Measurements from ENCODE around the gene CTNNA3. TPM values are rescaled to one million over a fixed set of nuclear protein-coding genes. Genes with fewer than 3 reads are reported as not detected.

CTNNA3 gene
- total RNA-seq, 1 experiment from 2014 or later: not detected

GRCh38 chr10:66760941-66761340 is 935.1 kb downstream of the CTNNA3 start:
- DNase-seq (ENCODE audit: low spot score): no peak

- no peak for DNase-seq (ENCODE audit: low spot score)
Observed at GRCh38 chr10:66755474-66755873, 940.5 kb downstream of the CTNNA3 start.

DNA sequence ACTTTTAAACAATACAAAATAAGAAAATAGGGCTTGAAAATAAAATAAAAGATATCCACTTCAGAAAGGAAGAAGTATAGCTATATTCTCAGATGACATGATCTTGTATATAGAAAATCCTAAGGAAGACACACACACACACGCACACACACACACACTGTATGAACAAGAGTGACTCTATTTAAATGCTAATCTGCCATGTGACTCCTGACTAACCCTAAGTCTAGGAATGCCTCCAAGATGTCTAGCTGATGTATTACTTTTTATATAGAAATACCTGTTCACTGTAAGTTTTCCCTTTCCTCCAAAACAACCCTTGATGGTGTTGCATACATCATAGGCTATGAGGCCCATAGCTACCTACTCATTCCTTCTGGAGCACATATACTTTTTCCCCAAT is 943.3 kb downstream of the CTNNA3 start:
- no peak for DNase-seq (ENCODE audit: low spot score)

DNA sequence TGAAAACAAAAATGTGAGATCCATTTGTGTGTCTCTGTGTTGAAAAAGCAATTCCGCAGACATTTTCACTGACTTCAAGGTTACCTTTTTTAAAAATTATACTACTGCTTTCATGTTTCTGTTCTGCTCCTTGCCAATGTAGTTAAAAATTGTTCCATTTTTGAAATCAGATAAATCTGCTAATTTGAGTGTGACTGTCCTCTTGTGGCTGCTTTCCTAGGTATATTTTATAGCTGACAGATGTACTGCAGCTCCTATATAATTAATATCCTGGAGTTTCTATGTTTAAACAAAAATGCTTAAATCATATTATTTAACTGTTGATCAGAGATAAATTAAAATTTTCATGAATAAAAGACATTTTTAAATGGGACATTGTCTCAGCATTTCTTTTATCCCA is 947.8 kb downstream of the CTNNA3 start:
- no peak for DNase-seq (ENCODE audit: low spot score)

- DNase-seq (ENCODE audit: low spot score): peak; percentile 76
Observed at GRCh38 chr10:66747451-66747850, 948.5 kb downstream of the CTNNA3 start.

GRCh38 chr10:66746711-66747110 is 949.3 kb downstream of the CTNNA3 start:
- no peak for DNase-seq (ENCODE audit: low spot score)

DNA sequence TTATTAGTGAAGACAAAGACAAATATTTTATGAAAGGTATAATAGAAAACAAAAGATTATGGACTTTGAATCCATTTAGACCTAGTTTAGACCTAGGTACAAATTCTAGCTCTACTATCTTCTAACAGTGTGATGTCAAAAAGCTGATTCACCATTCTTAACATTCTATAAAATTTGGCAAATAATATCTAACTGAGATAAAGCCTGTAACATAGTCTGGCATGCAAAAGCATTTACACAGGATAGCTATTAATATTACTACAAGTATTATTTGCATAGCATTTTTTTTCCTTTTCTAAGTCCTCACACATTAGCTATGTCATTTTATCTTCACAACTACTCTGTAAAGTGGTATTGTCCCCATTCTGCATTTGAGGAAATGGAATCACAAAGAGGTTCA is 949.7 kb downstream of the CTNNA3 start:
- DNase-seq (ENCODE audit: low spot score): no peak

GRCh38 chr10:66744915-66745314 is 951.1 kb downstream of the CTNNA3 start:
- no peak for DNase-seq (ENCODE audit: low spot score)

- no peak for DNase-seq (ENCODE audit: low spot score)
Observed at GRCh38 chr10:66737241-66737640, 958.8 kb downstream of the CTNNA3 start.

DNA sequence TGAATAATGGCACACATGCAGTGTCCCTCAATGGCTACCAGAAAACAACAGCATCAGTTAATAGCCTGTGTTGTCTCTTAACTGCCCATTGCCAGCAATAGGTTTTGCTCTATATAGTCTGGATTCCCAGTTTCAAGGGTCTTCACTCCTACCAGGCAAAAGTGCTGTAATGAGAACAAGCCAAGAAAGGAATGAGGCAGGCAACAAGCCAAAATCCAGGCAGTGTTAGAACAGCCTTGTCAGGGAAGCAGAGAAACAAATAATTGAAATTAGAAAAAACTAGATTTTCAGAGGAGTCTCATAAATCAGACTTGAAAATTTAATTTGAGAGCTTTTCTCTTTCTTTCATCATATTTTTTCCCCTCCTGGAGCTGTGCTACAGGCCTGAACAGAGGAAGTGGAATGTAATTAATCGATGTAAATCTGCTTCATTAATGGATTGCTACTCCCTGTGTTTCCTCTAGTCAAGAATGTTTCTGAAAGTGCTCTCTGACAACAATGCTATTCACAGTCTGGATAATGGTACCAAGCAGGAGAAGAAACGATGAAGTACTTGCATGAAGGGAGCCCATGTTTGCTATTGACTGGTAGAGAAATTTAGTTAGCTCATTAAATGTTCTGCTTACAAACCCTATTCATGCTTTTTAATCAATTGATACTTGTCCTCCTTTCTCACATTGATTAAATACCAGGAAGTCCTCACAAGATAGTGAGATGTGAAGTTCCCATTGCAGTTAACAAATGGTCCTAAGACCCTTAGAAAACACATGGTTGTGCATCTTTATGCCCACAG is 972.2 kb downstream of the CTNNA3 start:
- DNase-seq (ENCODE audit: low spot score): no peak

GRCh38 chr10:66719483-66719882 is 976.5 kb downstream of the CTNNA3 start:
- no peak for DNase-seq (ENCODE audit: low spot score)

DNA sequence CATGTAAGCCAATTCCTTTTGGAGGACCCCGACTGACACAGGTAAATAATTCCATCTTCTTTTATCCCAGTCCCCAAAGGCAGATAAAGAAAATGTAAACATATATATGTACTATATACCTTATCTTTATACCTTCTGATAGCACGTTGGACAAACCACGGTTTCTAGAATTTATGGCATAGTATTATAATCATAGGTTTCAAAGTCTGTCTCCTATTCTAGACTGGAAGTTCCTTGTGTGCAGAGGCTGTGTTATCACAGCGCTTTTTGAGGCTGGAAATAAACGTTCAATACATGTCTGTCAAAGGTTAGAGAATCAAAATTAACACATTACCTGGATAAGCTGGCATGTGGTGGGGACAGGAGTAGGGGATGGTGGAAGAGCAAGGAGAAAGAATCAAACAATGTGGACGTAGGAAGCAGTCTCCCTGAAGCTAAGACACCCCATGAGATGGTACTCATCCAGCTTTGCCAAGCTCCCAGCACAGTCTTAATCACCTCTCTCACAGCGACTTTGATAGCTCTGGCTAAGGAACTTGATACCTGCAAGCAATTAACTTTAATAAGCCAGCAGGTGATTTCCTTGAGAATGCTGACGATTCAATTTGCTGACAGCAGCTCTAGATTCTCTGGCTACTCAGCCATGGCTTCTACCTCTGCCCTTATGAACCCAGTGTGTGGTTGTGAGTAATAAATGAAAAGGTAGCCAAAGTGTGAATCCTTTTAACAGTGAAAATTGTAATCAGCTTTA is 978.6 kb downstream of the CTNNA3 start:
- DNase-seq (ENCODE audit: low spot score): no peak

GRCh38 chr10:66714741-66715140 is 981.3 kb downstream of the CTNNA3 start:
- no peak for DNase-seq (ENCODE audit: low spot score)

DNA sequence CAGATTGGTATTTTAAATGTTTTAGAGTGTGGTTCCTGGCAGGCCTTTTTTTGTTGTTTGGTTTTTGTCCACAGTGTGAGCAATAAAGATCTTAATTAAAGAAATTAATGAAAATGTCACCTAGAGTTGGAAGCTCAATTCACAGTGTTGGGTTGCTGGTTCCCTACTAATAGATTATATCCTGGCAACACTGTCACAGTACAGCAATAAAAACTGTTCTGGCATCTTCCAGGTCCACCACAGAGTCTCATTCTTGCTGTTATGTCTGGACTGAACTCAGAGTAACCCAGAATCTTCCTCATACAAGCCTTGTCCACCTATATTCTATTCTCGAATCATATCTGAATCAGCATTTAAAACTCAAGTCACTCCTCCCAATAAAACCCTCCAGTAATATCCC is 982.6 kb downstream of the CTNNA3 start:
- DNase-seq (ENCODE audit: low spot score): no peak

GRCh38 chr10:66698069-66698468 is 997.9 kb downstream of the CTNNA3 start:
- DNase-seq (ENCODE audit: low spot score): no peak

DNA sequence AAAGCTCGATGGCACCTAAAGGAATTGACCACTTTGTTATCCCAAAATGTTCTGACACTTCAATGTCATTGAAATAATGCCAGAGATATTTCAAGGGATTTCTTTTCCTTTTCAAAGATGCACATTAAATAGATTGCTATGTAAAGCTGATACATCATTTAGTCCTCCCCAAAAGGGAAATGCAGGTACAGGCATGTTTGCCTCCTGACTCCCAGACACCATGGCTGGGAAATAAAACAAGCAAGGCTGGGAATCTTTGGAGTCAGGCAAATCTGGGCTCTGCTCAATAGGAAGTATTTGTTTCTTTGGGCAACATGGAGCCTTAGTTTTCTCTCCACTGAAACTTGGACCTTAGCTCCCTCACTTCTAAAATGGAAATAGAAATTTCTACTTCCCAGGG is 1000.9 kb downstream of the CTNNA3 start:
- DNase-seq (ENCODE audit: low spot score): no peak

DNA sequence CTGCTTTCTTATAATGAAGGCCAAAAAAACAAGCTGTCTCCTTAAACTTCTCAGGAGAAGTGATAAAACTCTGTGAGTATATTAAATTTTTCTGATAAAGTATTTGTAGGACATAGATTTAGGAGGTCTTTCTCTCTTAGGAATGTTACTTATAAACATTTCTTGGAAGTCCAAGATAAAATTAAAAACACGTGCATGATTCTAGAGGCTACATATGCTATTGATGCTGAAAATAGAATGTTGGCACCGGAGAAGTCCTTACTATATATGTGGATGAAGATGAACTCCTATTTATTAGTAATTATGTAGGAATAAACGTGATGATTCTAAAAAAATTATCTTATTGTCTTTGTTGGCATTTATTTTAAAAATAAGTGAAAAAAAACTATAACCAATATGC is 1011.4 kb downstream of the CTNNA3 start:
- no peak for DNase-seq (ENCODE audit: low spot score)

DNA sequence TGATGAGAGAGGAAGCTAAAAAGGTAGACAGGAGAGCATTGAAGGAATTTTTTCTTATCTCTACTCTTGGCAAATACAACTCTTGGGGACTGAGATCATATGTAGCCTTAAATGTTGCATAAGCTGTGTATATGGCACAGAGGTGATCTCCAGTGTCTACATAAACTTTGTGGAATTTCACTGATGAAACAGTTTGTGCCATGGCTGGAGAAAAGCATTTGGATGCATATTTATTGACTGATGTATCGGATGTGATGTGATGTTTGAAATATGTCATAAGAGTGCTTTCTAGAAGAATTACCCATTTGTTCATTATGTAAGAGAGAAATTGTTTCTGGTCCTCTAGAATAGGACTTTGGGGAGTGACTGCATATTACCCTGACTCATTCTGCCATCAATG is 1015.1 kb downstream of the CTNNA3 start:
- no peak for DNase-seq (ENCODE audit: low spot score)

DNA sequence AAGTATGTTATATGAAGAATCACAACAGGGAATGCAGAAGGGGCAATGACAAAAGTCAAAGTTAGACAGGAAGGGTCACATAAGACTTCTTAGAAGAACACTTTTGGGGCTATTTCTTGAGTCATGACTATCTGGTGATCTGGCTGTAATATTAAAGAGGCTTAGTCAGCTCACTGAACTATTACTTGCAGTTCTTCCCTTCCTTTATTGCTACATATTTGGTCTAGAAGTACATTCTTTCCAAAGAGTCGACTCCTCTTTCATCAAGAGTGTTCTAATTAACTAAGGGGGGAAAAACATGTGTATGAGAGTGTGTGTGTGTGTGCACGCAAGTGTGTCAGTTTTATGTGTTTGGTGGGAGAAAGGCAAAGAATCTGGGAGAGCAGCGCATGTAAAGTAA is 1017.5 kb downstream of the CTNNA3 start:
- no peak for DNase-seq (ENCODE audit: low spot score)

DNA sequence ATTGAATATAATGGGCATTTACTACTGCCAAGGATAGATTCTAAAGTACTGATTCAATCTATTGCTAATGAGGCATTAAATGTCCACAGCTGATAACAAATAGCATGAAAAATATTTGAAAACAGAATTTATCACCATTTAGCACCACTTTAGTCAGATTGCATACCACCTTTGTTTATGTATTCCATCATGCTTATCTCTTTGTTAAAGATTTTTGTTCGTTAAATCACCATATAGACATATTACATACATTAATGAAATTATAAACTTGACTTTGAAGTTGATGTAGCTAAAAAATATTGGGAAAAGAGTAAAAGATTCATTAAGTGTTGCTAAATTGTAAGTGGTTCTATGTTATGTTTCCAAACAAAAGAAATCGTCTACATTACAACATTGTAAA is 1022.9 kb downstream of the CTNNA3 start:
- DNase-seq (ENCODE audit: low spot score): no peak

GRCh38 chr10:66671562-66671961 is 1024.4 kb downstream of the CTNNA3 start:
- DNase-seq (ENCODE audit: low spot score): no peak

GRCh38 chr10:66671064-66671463 is 1024.9 kb downstream of the CTNNA3 start:
- no peak for DNase-seq (ENCODE audit: low spot score)

DNA sequence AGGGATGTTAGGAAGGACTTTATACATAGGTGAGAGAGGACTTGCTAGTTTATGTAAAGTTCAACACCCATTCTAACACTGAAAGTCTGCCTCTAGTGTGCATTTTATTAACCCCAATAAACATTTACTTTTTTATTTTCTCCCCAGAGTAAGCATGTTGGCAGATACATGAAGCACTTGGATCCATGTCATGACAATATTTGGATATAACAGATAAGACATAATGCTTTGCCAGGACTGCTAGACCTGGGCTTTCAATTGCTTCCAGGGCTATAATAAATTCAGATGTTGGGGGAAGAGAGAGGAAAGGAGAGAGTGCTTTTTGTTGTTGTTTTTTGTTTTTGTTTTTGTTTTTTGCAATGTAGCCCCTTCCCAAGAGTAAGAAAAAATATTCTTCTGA is 1039.5 kb downstream of the CTNNA3 start:
- no peak for DNase-seq (ENCODE audit: low spot score)
